HG03045 (cell line): Measurements from ENCODE around the gene IFI35.
A peak's percentile ranks its signal among the peaks of the same experiment; 100 is the strongest.

Experiments used
- ATAC-seq: cut with Tn5 transposase; IDR thresholded peaks from one replicate; pipeline ENCODE4 v1.9.1; 2021; ENCODE audit warnings: mild to moderate bottlenecking, moderate library complexity; ENCODE audit not compliant: unreplicated experiment

IFI35 gene

DNA sequence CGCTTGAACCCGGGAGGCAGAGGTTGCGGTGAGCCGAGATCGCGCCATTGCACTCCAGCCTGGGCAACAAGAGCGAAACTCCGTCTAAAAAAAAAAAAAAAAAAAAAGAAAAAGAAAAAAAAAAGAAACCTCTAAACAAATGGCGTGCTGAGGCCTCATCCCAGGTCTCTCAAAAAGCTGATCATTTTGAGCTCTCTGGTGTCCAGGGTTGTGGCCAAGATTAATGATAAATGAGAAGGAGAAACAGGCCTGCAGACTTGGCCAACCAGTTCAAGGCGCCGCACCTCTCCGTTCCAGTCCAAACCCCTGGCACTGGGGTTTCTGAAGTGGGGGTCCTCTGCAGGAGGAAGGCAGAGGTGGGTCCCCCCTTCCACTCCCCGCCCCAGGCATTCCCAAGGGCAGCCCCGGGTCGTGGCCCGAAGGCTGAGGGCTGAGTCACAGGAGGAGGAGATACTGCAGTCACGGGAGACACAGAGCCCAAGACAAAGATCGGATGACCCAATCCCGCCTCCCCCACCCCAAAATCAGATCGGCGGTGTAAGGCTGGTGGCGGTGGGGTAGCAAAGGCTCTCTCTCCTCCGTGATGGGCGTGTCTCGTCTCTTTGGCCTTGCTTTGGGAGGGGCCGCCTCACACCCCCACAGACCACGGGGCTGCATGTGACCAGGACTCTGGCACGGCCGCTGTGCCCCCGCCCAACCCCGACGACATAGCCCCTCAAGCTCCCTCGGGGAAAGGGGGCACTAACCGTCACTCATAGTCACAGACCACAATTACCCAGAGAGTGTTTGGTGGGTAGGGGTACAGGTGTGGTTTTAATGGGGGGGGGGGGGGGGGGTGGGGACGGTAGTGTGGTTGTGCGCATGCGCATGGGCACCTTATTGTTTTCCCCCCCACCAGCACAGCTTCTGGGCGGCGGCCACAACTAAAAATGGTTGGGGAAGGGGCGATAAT lies 14.5 kb downstream of the IFI35 start:
- no peak for ATAC-seq

- ATAC-seq: peak; percentile 42
Observed at GRCh38 chr17:43021741-43022512, 15.3 kb downstream of the IFI35 start, which contains the start of gene VAT1. Gene VAT1 (minus strand): TSS chr17:43022385. CDS start chr17:43022322, 63 bp downstream.

- ATAC-seq: no peak
Observed at GRCh38 chr17:43024407-43025289, 18.1 kb downstream of the IFI35 start, which contains the start of gene RND2. Gene RND2 (plus strand): TSS chr17:43025231. CDS start chr17:43025348, 117 bp downstream.

DNA sequence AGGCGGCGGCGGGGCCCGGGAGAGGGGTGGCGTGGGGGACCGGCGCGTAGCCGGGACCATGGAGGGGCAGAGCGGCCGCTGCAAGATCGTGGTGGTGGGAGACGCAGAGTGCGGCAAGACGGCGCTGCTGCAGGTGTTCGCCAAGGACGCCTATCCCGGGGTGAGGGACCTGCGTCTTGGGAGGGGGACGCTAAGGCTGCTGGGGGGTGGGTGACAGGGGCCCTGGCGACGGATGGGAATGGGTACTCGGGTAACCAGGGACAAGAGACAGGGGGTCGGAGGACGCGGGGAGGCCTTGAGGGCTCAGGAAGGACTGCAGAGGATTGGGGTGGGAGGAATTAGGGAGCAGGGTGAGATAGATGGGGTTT lies 18.7 kb downstream of the IFI35 start:
- no peak for ATAC-seq

GRCh38 chr17:43025766-43026537 lies 19.4 kb downstream of the IFI35 start:
- no peak for ATAC-seq

- no peak for ATAC-seq
Observed at GRCh38 chr17:43026595-43026994, 20.0 kb downstream of the IFI35 start.

DNA sequence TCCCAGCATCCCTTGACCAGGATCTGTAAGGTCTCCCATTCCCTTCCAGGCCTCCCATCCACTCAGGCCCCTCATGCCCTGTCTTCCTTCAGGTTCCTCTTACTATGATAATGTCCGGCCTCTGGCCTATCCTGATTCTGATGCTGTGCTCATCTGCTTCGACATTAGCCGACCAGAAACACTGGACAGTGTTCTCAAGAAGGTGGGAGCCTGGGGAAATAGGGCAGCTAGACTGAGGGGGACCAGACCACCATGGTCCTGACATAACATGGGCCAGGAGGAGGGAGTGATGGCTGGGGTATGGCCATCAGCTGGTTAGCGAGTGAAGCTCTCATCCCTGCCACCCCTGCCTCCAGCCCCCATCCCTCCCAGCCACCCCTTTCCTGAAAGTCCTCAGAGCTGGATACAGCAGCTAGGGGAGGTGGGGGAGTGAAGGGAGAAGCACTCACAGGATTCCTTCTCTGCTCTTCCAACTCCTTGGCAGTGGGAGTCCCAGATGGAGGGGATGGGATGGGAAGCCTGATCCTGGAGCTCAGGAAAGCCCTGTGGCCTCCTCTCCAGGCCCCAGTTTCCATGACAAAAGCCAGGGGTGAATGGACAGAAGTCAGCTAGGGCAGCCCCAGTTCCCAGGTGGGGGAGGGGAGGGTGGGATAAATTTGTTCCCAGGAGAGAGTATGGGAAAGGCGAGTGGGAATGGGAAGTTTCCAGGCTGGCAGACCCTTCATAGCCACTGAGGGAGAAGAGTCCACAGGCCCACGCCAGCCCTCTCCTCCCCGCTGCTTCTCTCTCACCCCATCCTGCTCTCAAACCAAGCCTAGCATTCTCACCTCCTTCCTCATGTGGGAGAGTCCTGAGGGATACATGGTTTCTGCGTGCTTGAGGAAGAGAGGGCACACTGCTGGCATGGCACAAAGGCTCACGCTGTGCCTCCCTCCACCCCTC lies 20.8 kb downstream of the IFI35 start:
- no peak for ATAC-seq

- ATAC-seq: no peak
Observed at GRCh38 chr17:43028221-43028861, 21.8 kb downstream of the IFI35 start.

DNA sequence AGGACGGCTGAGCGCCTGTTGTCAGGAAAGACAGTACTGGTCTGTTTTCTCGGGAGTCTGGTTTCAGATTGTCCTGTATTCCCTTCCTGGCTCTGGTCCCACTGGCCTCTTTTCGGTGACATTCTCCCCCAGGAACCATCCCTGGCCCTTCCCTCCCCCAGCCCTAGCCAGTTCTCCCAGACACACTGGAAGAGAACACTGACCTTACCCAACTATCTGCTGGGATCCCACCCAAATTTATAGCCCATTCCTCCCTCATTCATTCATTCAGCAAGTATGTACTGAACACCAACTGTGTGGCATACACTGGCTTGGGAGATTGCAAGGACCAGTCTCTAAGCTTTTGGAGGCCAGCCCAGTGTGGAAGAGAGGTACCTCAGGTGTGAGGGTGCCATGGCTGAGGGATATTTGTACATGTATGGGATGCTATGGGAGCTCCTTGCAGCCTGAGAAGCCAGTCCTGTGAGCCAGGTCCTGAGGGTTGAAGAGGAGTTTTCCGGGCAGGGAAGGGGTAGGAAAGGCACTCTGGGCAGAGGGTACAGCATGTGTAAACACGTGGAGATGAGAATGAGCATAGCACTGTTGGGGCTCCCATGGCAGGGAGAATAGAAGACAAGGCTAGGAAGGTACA lies 23.7 kb downstream of the IFI35 start:
- ATAC-seq: no peak

GRCh38 chr17:43031666-43032065 lies 25.1 kb downstream of the IFI35 start:
- no peak for ATAC-seq

DNA sequence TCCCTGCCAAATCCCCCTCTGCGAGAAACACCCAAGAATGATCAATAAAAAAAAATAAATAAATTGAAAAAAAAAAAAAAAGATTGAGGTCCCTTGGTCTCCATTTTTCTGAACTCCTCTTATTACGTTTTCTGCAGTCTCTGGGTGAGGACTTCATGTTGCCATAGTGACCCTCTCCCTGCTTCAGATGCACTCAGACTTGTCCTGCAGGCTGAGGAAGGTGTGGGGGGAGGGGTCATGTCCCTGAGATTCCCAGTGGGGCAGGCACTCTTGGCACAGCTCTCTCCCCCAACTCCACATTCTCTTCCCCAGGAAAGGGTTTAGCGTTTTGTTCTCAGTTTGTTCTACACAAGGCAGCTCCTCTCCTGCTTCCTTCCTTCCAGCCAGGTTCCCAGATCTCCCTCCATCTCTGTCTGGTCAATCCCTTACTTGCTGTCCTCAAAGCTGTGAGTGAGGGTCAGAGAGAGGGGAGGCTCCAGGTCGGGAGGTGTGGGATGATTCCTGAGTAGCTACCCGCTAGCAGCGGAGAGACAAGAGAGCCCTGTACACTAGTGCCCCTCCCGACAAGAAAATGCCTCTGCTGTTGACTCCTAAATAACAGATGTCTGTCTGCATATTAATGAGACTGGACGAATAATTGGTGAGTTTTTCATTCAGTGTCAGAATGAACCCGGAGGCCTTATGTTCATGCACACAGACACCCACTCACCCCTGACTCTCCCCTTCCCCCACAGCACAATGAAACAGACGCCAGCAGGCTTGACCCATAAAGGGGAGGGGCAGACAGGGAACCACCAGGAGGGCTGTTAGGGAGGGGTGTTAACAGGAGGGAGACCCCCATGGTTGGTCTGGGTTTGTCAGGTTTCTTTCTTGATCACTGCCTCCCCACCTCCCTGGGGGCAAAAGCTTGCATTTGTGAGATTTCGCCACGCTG lies 27.6 kb downstream of the IFI35 start:
- no peak for ATAC-seq

DNA sequence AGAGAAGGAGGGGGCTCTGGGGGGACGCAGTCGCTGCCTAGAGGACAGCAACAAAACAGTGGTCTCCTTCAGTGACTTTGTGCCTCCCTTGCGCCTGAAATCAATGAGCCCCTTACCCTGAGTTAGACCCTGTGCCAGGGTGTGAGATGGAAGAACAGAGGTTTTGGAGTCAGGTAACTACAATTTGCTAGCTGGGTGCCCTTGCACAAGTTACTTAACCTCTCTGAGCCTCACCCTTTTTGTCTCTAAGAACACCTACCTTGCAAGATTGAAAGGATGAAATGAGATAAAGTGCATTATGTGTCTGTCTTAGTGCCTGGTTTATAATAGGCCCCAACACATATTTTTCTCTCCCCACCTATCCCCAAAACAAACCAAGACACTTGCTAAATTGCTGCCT lies 28.3 kb downstream of the IFI35 start:
- no peak for ATAC-seq

DNA sequence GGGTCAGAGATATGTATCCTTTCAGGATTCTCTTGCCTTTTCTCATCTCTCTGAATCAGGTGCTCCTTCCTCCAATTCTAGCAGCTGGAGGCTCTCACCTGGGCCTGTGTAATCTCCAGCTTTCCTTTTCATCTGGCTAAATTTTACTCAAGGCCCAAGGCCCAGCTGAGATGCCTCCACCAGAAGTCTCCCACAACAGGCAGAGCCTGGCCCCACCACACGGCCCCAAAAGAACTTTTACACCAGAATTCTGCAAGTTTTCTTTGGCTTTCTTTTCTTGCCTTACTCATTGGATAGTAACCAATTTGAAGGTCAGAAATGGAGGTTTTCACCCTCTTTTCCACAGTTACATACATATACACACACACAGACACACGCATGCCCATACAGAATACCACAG lies 33.1 kb downstream of the IFI35 start:
- no peak for ATAC-seq

DNA sequence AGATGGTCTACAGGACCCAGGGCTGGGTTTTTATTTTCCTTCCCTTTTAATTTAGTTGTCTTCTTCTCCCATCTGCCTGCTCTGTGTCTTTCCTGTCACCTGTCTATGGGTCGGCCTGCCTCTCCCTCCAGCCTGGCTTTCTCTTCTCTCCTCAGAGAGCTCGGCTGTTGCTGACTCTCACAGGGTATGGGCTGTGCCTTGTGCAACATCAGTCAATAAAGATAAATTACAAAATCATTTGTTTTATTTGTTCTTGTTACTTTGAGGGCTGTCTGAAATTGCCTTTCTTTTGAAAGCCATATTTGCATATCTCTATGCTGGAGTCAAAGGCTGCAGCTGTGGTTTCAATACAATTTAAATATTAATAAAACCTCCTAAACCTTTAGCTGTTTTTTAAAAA lies 34.1 kb downstream of the IFI35 start:
- no peak for ATAC-seq

DNA sequence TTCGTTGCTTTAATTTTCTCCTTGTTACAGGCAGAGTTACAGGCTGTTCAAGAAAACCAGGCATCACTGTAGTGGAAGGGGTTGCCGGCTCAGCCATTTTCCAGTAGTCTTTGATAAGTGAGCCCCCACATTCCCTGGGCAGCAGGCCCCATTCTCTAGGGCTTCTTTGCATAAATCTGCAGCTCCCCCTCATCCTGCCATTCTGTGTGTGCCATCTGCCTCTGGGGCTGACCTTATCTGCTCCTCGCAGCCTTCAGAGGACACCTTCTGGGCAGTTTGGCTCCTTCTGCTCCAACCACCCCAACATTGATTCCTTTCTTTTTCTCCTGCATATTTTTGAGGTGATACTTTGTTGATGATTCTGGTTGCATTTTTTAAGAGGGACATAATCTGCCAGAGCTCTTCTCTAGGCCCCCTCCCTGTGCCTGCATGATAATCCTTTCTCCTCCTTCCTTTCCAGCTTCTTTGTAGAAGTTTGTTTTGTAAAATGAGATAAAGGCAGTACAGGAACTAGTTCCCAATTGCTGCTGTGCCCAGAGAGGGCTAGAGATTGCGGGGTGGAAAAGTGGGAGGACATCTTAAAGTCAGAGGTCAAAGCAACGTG lies 35.5 kb downstream of the IFI35 start:
- no peak for ATAC-seq

DNA sequence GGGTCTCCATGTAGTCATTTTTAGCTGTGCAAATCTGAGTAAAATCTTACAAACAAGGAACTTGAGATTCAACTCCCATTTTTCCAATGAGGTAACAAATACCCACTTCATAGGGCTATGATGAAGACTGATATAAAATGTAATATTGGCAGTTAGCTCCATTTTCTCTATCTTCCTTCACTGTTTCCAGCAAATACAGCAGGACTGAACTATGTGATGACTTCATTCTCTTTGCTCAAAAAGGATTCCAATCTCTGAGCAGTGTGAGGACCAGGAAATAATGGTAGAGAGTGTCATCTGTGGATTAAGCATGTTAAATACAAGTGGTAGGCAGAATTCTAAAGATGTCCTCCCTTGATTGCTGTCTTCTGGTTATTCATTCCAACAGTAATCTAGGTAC lies 36.7 kb downstream of the IFI35 start:
- no peak for ATAC-seq

DNA sequence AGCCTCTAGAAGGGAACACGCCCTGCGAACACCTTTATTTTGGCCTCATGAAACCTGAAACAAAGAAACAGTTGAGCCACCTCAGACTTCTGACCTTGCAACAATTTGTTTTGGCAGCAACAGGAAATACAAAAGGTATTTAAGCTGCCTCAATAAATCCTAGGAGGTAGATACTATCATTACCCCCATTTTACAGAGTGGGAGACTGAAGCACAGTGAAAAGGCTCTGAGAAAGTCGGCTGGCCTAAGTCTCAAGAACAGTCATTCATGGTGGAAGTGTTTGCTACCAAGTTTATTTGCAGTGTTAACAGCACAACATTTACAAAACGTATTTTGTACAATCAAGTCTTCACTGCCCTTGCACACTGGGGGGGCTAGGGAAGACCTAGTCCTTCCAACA lies 37.4 kb downstream of the IFI35 start:
- ATAC-seq: no peak
